SU-DHL-6 (cell line): Measurements from ENCODE around the gene TBC1D8.

Source experiments
- H2AFZ ChIP-seq: fragments of 200-600 bp; sonication (generic); 2 replicates; pipeline ENCODE4 v1.6.1; 2014; ENCODE audit warnings: low read depth, mild to moderate bottlenecking, moderate library complexity, mixed read lengths, antibody characterized with exemption, low read length; ENCODE audit not compliant: severe bottlenecking
- H3F3A ChIP-seq: fragments of 200-600 bp; shearing (Covaris generic); 2 replicates; pipeline ENCODE4 v1.6.0; 2016; ENCODE audit warnings: antibody characterized with exemption, mild to moderate bottlenecking; ENCODE audit not compliant: insufficient read depth
- H3K27ac ChIP-seq: fragments of 200-600 bp; sonication (generic); 2 replicates; pipeline ENCODE4 v1.5.1; 2016; ENCODE audit warnings: low read depth, mild to moderate bottlenecking, low read length, moderate library complexity, mixed read lengths
- H3K27me3 ChIP-seq: fragments of 200-600 bp; sonication (generic), shearing (Covaris generic); 2 replicates; pipeline ENCODE4 v1.6.0; 2014; ENCODE audit warnings: mild to moderate bottlenecking, low read length
- H3K36me3 ChIP-seq: fragments of 200-600 bp; sonication (generic); 2 replicates; pipeline ENCODE4 v1.6.1; 2014; ENCODE audit warnings: mild to moderate bottlenecking, low read length, mixed read lengths
- H3K4me2 ChIP-seq: fragments of 300-600, 200-600 bp; shearing (Covaris generic), sonication (generic); 2 replicates; pipeline ENCODE4 v1.6.0; 2014; ENCODE audit warnings: low read length, low read depth, mild to moderate bottlenecking; ENCODE audit not compliant: poor library complexity, severe bottlenecking
- H3K4me3 ChIP-seq: fragments of 200-600 bp; sonication (generic); 2 replicates; pipeline ENCODE4 v1.5.1; 2014; ENCODE audit warnings: antibody characterized with exemption, low read length, mild to moderate bottlenecking, mixed read lengths; ENCODE audit not compliant: insufficient read depth, poor library complexity, severe bottlenecking
- H3K79me2 ChIP-seq: fragments of 200-600 bp; sonication (generic); 2 replicates; pipeline ENCODE4 v1.6.1; 2014; ENCODE audit warnings: mild to moderate bottlenecking, low read length, moderate library complexity; ENCODE audit not compliant: insufficient read depth
- H3K9ac ChIP-seq: fragments of 200-600 bp; sonication (generic); 2 replicates; pipeline ENCODE4 v1.7.0; 2014; ENCODE audit warnings: mild to moderate bottlenecking, low read length
- H3K9me2 ChIP-seq: fragments of 200-600 bp; sonication (generic); replicated peaks from 2 replicates; pipeline ENCODE4 v1.6.1; 2014; ENCODE audit warnings: low read length; ENCODE audit not compliant: insufficient read depth
- H3K9me3 ChIP-seq: fragments of 200-600 bp; sonication (generic); 2 replicates; pipeline ENCODE4 v1.6.1; 2014; ENCODE audit warnings: low read length, mixed read lengths; ENCODE audit not compliant: insufficient read depth
- H4K20me1 ChIP-seq: fragments of 200-600 bp; sonication (generic); 2 replicates; pipeline ENCODE4 v1.6.1; 2014; ENCODE audit warnings: low read depth, mild to moderate bottlenecking, antibody characterized with exemption, low read length, moderate library complexity, mixed read lengths
- CTCF ChIP-seq: fragments of 200-600 bp; sonication (generic); IDR thresholded peaks from one replicate; pipeline ENCODE4 v1.5.1; 2017; ENCODE audit warnings: antibody characterized with exemption, mild to moderate bottlenecking, low read length, moderate library complexity; ENCODE audit not compliant: insufficient read depth, poor library complexity, severe bottlenecking
- EZH2phosphoT487 ChIP-seq: fragments of 200-600 bp; sonication (generic), shearing (Covaris generic); conservative IDR thresholded peaks from 2 replicates; pipeline ENCODE4 v1.6.1; 2018; ENCODE audit warnings: mild to moderate bottlenecking, antibody characterized with exemption, low read length, moderate library complexity, mixed read lengths

The TBC1D8 gene

GRCh38 chr2:101197814-101198213, 46.6 kb upstream of the TBC1D8 start:
- Histone ChIP-seq H3K36me3 (no peaks in the 10 kb centered on the region), H3K9me2 (no peaks in the 10 kb centered on the region), H3K4me2 (no peak overlapping the region), H3K79me2 (no peaks in the 10 kb centered on the region), H3K9ac (no peak overlapping the region), H3K27me3 (no peaks in the 10 kb centered on the region), H2AFZ (no peak overlapping the region), H3K27ac (no peak overlapping the region), H3K9me3 (no peaks in the 10 kb centered on the region), H3K4me3 (no peak overlapping the region), H4K20me1 (no peaks in the 10 kb centered on the region), H3F3A (no peaks in the 10 kb centered on the region)
- TF ChIP-seq EZH2phosphoT487: no peak
- no peak for TF ChIP-seq CTCF

DNA sequence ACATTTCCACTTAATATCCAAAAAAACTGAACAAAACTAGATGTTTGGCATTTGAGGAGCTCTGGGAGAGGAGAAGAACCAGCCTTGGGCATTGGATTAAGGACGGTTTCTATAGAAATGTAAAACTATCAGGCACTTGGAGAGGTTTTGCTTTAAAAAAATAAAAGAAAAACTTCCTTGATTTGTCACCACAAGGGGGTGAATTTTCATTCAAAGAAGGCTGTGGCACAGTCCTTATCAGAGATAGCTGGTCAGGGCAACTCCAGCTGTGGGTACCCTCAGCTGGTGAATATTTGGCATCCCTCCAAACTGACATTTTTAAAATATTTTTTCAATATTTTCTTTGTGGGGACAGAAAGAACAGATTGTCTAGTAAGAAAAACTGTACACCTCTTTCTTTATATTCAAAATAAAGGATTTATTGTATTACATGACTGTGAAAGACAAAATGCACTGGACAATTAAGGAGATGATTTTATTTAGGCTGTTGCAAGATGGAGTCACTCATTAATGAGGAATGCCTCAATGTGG, 46.1 kb upstream of the TBC1D8 start:
- H3F3A ChIP-seq: no peaks in the 10 kb centered on the region
- no peaks in the 10 kb centered on the region for H4K20me1 ChIP-seq
- H3K4me3 ChIP-seq: no peak overlapping the region
- H2AFZ ChIP-seq: no peak overlapping the region
- H3K27ac ChIP-seq: no peak overlapping the region
- no peaks in the 10 kb centered on the region for H3K36me3 ChIP-seq
- H3K79me2 ChIP-seq: no peaks in the 10 kb centered on the region
- TF ChIP-seq CTCF (peak; percentile 17), EZH2phosphoT487 (no peak)
- H3K4me2 ChIP-seq: no peak overlapping the region
- no peak overlapping the region for H3K9ac ChIP-seq
- H3K9me3 ChIP-seq: no peaks in the 10 kb centered on the region
- no peaks in the 10 kb centered on the region for H3K27me3 ChIP-seq
- H3K9me2 ChIP-seq: no peaks in the 10 kb centered on the region

DNA sequence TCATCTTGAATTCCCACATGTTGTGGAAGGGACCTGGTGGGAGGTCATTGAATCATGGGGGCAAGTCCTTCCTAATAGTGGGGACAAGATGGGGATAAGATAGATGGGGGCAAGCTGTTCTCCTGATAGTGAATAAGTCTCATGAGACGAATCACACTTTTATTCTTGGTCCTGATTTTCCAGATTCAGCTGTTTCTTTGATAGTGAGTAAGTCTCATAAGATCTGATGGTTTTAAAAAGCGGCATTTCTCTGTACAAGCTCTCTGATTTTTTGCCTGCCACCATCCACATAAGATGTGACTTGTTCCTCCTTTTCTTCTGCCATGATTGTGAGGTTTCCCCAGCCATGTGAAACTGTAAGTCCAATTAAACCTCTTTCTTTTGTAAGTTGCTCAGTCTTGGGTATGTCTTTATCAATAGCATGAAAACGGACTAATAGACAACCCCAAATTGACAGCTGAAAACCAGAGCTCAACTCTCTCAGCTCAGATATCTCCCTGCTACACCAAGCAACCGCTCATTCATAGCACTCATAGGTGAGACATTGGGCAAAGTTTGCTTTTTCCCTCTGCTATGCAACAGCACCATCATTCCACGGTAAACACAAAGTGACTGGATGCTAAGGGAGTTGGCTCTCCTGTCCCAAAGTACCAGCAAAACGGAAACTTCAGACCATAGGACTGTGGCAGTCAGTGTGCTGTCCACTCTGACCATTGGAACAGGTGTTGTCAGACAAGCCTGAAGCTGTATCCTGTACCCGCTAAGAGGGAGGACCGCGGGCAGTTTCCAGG, 44.9 kb upstream of the TBC1D8 start:
- Histone ChIP-seq H3K27me3 (no peaks in the 10 kb centered on the region), H3K79me2 (no peaks in the 10 kb centered on the region), H2AFZ (no peak overlapping the region), H4K20me1 (no peaks in the 10 kb centered on the region), H3K27ac (no peak overlapping the region), H3K4me2 (no peak overlapping the region), H3K36me3 (no peaks in the 10 kb centered on the region), H3K9me2 (no peaks in the 10 kb centered on the region), H3K4me3 (no peak overlapping the region), H3F3A (no peaks in the 10 kb centered on the region), H3K9ac (no peak overlapping the region), H3K9me3 (no peaks in the 10 kb centered on the region)
- no peak for TF ChIP-seq CTCF
- no peak for TF ChIP-seq EZH2phosphoT487
